SK-N-SH (cell line): Measurements from ENCODE around the gene CLEC4A. TPM values are rescaled to one million over a fixed set of nuclear protein-coding genes. Genes with fewer than 3 reads are reported as not detected.

Experiments
- CTCF ChIA-PET: fragments of 300-600, 350-600 bp; formaldehyde crosslinking; extraction: SDS; loops from one replicate; lab custom pipeline; 2021; lab: Yijun Ruan, JAX
- POLR2A ChIA-PET: fragments of 350-600 bp; sonication (Branson Sonifier 250); formaldehyde crosslinking; extraction: SDS; loops from one replicate; lab custom pipeline; 2020; ENCODE audit warnings: antibody characterized with exemption, inconsistent platforms; lab: Yijun Ruan, JAX
- DNase-seq: peaks from one replicate; pipeline ENCODE4 v3.0.0; 2012
- H2AFZ ChIP-seq: fragments of 200-600 bp; sonication (generic); 2 replicates; pipeline ENCODE4 v1.8.1; 2016; ENCODE audit warnings: antibody characterized with exemption, mild to moderate bottlenecking, low read depth
- H3F3A ChIP-seq: fragments of 200-600 bp; sonication (generic); replicated peaks from 2 replicates; pipeline ENCODE3; 2016; ENCODE audit warnings: antibody characterized with exemption, mild to moderate bottlenecking; ENCODE audit not compliant: insufficient read depth
- H3K27ac ChIP-seq, 2 experiments: fragments of 200-500 bp in 1 of 2; fragments of 200-600 bp in 1 of 2; sonication (Bioruptor generic) in 1 of 2; sonication (generic), shearing (Covaris generic) in 1 of 2; 2 replicates each; pipeline versions ENCODE4 v1.5.1 to v1.6.1; 2014 to 2016; ENCODE audit warnings: low read depth in 2 of 2, inconsistent platforms in 1 of 2, low read length in 1 of 2, mild to moderate bottlenecking in 1 of 2, mixed read lengths in 1 of 2
- H3K27me3 ChIP-seq: fragments of 200-600 bp; sonication (generic), shearing (Covaris generic); 2 replicates; pipeline ENCODE4 v1.6.1; 2016; ENCODE audit warnings: mixed run types; ENCODE audit not compliant: insufficient read depth
- H3K36me3 ChIP-seq, 2 experiments: fragments of 200-500 bp in 1 of 2; fragments of 200-600 bp in 1 of 2; sonication (Bioruptor generic) in 1 of 2; sonication (generic) in 1 of 2; replicated peaks in 1 of 2; 2 replicates each; pipeline versions ENCODE3 to v1.5.1; 2014 to 2016; ENCODE audit warnings: low read length in 1 of 2, mild to moderate bottlenecking in 1 of 2; ENCODE audit not compliant: insufficient read depth in 2 of 2, control insufficient read depth in 1 of 2
- H3K4me1 ChIP-seq, 2 experiments: fragments of 200-500 bp in 1 of 2; fragments of 200-600 bp in 1 of 2; sonication (Bioruptor generic) in 1 of 2; sonication (generic), shearing (Covaris generic) in 1 of 2; 2 replicates each; pipeline versions ENCODE4 v1.5.1 to v1.6.1; 2014 to 2016; ENCODE audit warnings: low read depth in 1 of 2, low read length in 1 of 2, mixed run types in 1 of 2; ENCODE audit not compliant: insufficient read depth in 2 of 2, control insufficient read depth in 1 of 2
- H3K4me2 ChIP-seq: fragments of 200-600 bp; sonication (generic), shearing (Covaris generic); 2 replicates; pipeline ENCODE4 v1.6.1; 2017; ENCODE audit warnings: mixed run types
- H3K4me3 ChIP-seq, 2 experiments: fragments of 200-500 bp in 1 of 2; fragments of 200-600 bp in 1 of 2; sonication (Bioruptor generic) in 1 of 2; sonication (generic), shearing (Covaris generic) in 1 of 2; 2 replicates each; pipeline versions ENCODE4 v1.5.1 to v1.8.1; 2014 to 2016; ENCODE audit warnings: low read depth in 2 of 2, inconsistent platforms in 1 of 2, low read length in 1 of 2, mild to moderate bottlenecking in 1 of 2, mixed read lengths in 1 of 2, moderate library complexity in 1 of 2
- H3K79me2 ChIP-seq: fragments of 200-600 bp; sonication (generic); 2 replicates; pipeline ENCODE4 v1.8.1; 2017; ENCODE audit warnings: mild to moderate bottlenecking; ENCODE audit not compliant: insufficient read depth
- H3K9ac ChIP-seq: fragments of 200-600 bp; sonication (generic); 2 replicates; pipeline ENCODE4 v1.6.1; 2017; ENCODE audit warnings: mixed run types
- H3K9me2 ChIP-seq: fragments of 200-600 bp; sonication (generic); 2 replicates; pipeline ENCODE4 v1.6.1; 2017; ENCODE audit warnings: mixed run types
- H3K9me3 ChIP-seq: fragments of 200-600 bp; sonication (generic); 2 replicates; pipeline ENCODE4 v1.6.1; 2017; ENCODE audit warnings: mixed run types, mild to moderate bottlenecking, moderate library complexity
- H4K20me1 ChIP-seq: fragments of 200-600 bp; sonication (generic); 2 replicates; pipeline ENCODE4 v1.6.1; 2017; ENCODE audit warnings: mild to moderate bottlenecking, mixed run types; ENCODE audit not compliant: insufficient read depth
- CHD2 ChIP-seq: fragments of 150-350 bp; IDR thresholded peaks from 2 replicates; pipeline ENCODE4 v1.6.1; 2018; ENCODE audit warnings: low read length; ENCODE audit not compliant: partially characterized antibody
- ELF1 ChIP-seq: IDR thresholded peaks from 2 replicates; pipeline ENCODE4 v1.4.0; 2012
- GATA2 ChIP-seq: sonication (generic); formaldehyde crosslinking; IDR thresholded peaks from 2 replicates; pipeline ENCODE4 v1.5.0; 2020; ENCODE audit warnings: mild to moderate bottlenecking, missing genetic modification reagents
- MXI1 ChIP-seq: IDR thresholded peaks from 2 replicates; pipeline ENCODE4 v1.6.1; 2012; ENCODE audit warnings: mild to moderate bottlenecking, low read depth, low read length, improper control_type of control experiment
- NFIC ChIP-seq: IDR thresholded peaks from 2 replicates; pipeline ENCODE4 v1.4.0; 2012; ENCODE audit warnings: borderline replicate concordance
- NRF1 ChIP-seq: IDR thresholded peaks from 2 replicates; pipeline ENCODE4 v1.6.1; 2012; ENCODE audit warnings: low read depth, mild to moderate bottlenecking, low read length
- PBX3 ChIP-seq: IDR thresholded peaks from 2 replicates; pipeline ENCODE4; 2012
- POLR2AphosphoS5 ChIP-seq: IDR thresholded peaks from 2 replicates; pipeline ENCODE4 v1.6.1; 2012; ENCODE audit warnings: low read depth, low read length
- RAD21 ChIP-seq: IDR thresholded peaks from 2 replicates; pipeline ENCODE4 v1.6.1; 2012; ENCODE audit warnings: mild to moderate bottlenecking, low read length
- RCOR1 ChIP-seq: fragments of 150-350 bp; IDR thresholded peaks from 2 replicates; pipeline ENCODE4 v1.6.1; 2017; ENCODE audit warnings: antibody characterized with exemption, low read length
- RFX5 ChIP-seq: IDR thresholded peaks from 2 replicates; pipeline ENCODE4 v1.6.1; 2012; ENCODE audit warnings: mild to moderate bottlenecking, improper control_type of control experiment, low read length
- RXRA ChIP-seq: IDR thresholded peaks from 2 replicates; pipeline ENCODE4 v1.4.0; 2012; ENCODE audit warnings: low read depth, mild to moderate bottlenecking, borderline replicate concordance
- SIN3A ChIP-seq: IDR thresholded peaks from 2 replicates; pipeline ENCODE4 v1.6.1; 2012; ENCODE audit warnings: low read depth, mild to moderate bottlenecking, low read length, moderate library complexity, borderline replicate concordance
- SMC3 ChIP-seq: IDR thresholded peaks from 2 replicates; pipeline ENCODE4 v1.6.1; 2012; ENCODE audit warnings: low read depth, low read length, improper control_type of control experiment
- TAF1 ChIP-seq: IDR thresholded peaks from 2 replicates; pipeline ENCODE4 v1.6.1; 2012; ENCODE audit warnings: low read depth, mild to moderate bottlenecking, low read length, moderate library complexity, borderline replicate concordance
- TCF12 ChIP-seq: IDR thresholded peaks from 2 replicates; pipeline ENCODE4 v1.4.0; 2012
- WGBS: methylation state at CpG from one replicate; pipeline ENCODE4 v1.1.6; 2017; ENCODE audit warnings: low lambda C conversion rate; 5-methylcytosine and 5-hydroxymethylcytosine counted together
- polyA plus RNA-seq, 3 experiments: library from polyadenylated mRNA; depleted of rRNA; stranded (reverse); fragments of >200 nt; gene quantifications; 2 replicates each; pipeline ENCODE4 v1.2.3, GENCODE V29; 2012
- TF ChIP-seq, protein P1 (sequence below): fragments of 150-350 bp; IDR thresholded peaks from 2 replicates; pipeline ENCODE4 v1.6.1; 2017; ENCODE audit warnings: antibody characterized with exemption, low read length, low read depth, borderline replicate concordance
- TF ChIP-seq, protein P2 (sequence below): IDR thresholded peaks from 2 replicates; pipeline ENCODE4 v1.4.0; 2012; ENCODE audit warnings: low read depth
- TF ChIP-seq, protein P3 (sequence below): fragments of 200-600 bp; sonication (generic); IDR thresholded peaks from 2 replicates; pipeline ENCODE4 v1.6.1; 2017; ENCODE audit warnings: antibody characterized with exemption, mild to moderate bottlenecking, moderate library complexity
- TF ChIP-seq, protein P4 (sequence below): IDR thresholded peaks from 2 replicates; pipeline ENCODE4 v1.6.1; 2012; ENCODE audit warnings: mild to moderate bottlenecking, low read depth, low read length, moderate library complexity

Gene CLEC4A
- polyA plus RNA-seq, 1 of the 3 experiments (the other 2 are of a cell fraction), result 0.44 TPM

DNA sequence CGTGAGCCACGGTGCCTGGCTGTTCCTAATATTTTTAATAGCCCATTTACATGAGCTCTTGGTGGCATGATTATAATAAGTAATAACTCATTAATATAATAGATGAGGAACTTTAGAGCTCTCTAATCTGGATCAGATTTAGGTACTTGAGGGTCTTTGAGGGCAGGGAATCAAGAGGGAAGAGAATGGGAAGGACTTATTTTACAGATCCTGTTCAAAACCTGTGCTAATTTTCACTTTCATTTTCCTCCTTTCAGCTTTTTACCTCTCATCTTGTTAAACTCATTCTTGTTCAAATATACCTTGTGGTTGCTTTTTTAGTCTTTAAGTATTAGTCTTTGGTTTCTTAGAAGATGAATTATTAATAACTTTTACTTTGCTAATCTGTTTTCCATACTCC lies 35.8 kb upstream of the CLEC4A start:
- Histone ChIP-seq H3K4me3 (no peak overlapping the region), H3K27me3 (no peaks in the 10 kb centered on the region), H3K79me2 (peaks cover 59% of the 10 kb centered on the region), H2AFZ (no peak overlapping the region), H3K4me2 (no peak overlapping the region), H3F3A (no peaks in the 10 kb centered on the region), H3K9me3 (no peaks in the 10 kb centered on the region), H3K27ac (no peak overlapping the region; a peak in 1 of 4 replicates), H3K4me1 (peaks cover 3 to 5% of the 10 kb centered on the region in 2 experiments; a peak in 3 of 4 replicates), H3K36me3 (peaks cover 0 to 28% of the 10 kb centered on the region in 2 experiments), H4K20me1 (no peaks in the 10 kb centered on the region), H3K9me2 (no peaks in the 10 kb centered on the region), H3K9ac (no peak overlapping the region)
- POLR2A ChIA-PET, result no interaction called here
- DNase-seq, result no peak
- whole genome bisulfite sequencing, result 78% methylated on average over 2 of the region's 2 CpGs
- TF ChIP-seq, protein P1, sequence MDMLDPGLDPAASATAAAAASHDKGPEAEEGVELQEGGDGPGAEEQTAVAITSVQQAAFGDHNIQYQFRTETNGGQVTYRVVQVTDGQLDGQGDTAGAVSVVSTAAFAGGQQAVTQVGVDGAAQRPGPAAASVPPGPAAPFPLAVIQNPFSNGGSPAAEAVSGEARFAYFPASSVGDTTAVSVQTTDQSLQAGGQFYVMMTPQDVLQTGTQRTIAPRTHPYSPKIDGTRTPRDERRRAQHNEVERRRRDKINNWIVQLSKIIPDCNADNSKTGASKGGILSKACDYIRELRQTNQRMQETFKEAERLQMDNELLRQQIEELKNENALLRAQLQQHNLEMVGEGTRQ, result no peak
- TF ChIP-seq, protein P2, sequence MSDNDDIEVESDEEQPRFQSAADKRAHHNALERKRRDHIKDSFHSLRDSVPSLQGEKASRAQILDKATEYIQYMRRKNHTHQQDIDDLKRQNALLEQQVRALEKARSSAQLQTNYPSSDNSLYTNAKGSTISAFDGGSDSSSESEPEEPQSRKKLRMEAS, result no peak
- TF ChIP-seq TAF1, result no peak
- TF ChIP-seq TCF12, result no peak
- TF ChIP-seq RCOR1, result no peak
- TF ChIP-seq RFX5, result no peak
- TF ChIP-seq GATA2 (CRISPR knock-in tag), result no peak
- TF ChIP-seq CHD2, result no peak
- TF ChIP-seq, protein P3, sequence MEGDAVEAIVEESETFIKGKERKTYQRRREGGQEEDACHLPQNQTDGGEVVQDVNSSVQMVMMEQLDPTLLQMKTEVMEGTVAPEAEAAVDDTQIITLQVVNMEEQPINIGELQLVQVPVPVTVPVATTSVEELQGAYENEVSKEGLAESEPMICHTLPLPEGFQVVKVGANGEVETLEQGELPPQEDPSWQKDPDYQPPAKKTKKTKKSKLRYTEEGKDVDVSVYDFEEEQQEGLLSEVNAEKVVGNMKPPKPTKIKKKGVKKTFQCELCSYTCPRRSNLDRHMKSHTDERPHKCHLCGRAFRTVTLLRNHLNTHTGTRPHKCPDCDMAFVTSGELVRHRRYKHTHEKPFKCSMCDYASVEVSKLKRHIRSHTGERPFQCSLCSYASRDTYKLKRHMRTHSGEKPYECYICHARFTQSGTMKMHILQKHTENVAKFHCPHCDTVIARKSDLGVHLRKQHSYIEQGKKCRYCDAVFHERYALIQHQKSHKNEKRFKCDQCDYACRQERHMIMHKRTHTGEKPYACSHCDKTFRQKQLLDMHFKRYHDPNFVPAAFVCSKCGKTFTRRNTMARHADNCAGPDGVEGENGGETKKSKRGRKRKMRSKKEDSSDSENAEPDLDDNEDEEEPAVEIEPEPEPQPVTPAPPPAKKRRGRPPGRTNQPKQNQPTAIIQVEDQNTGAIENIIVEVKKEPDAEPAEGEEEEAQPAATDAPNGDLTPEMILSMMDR, result no peak
- TF ChIP-seq RXRA, result no peak
- no peak for TF ChIP-seq SMC3
- no peak for TF ChIP-seq NFIC
- no peak for TF ChIP-seq NRF1
- TF ChIP-seq POLR2AphosphoS5, result no peak
- TF ChIP-seq MXI1, result no peak
- no peak for TF ChIP-seq RAD21
- no peak for TF ChIP-seq ELF1
- no peak for TF ChIP-seq PBX3
- no peak for TF ChIP-seq SIN3A
- TF ChIP-seq, protein P4, sequence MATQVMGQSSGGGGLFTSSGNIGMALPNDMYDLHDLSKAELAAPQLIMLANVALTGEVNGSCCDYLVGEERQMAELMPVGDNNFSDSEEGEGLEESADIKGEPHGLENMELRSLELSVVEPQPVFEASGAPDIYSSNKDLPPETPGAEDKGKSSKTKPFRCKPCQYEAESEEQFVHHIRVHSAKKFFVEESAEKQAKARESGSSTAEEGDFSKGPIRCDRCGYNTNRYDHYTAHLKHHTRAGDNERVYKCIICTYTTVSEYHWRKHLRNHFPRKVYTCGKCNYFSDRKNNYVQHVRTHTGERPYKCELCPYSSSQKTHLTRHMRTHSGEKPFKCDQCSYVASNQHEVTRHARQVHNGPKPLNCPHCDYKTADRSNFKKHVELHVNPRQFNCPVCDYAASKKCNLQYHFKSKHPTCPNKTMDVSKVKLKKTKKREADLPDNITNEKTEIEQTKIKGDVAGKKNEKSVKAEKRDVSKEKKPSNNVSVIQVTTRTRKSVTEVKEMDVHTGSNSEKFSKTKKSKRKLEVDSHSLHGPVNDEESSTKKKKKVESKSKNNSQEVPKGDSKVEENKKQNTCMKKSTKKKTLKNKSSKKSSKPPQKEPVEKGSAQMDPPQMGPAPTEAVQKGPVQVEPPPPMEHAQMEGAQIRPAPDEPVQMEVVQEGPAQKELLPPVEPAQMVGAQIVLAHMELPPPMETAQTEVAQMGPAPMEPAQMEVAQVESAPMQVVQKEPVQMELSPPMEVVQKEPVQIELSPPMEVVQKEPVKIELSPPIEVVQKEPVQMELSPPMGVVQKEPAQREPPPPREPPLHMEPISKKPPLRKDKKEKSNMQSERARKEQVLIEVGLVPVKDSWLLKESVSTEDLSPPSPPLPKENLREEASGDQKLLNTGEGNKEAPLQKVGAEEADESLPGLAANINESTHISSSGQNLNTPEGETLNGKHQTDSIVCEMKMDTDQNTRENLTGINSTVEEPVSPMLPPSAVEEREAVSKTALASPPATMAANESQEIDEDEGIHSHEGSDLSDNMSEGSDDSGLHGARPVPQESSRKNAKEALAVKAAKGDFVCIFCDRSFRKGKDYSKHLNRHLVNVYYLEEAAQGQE, result no peak
- CTCF ChIA-PET, result interaction anchor here (1.0 to 1.1 kb wide), 2 partner anchors 22 to 29 kb away, joined by 3 read pairs; no protein-coding TSS in a partner anchor
